ENCODE measurements around the gene MYEOV. TPM values are rescaled to one million over a fixed set of nuclear protein-coding genes. Genes with fewer than 3 reads are reported as not detected.

MYEOV gene
- total RNA-seq = 1.2 and 2.5 TPM in 2 replicates

GRCh38 chr11:69293819-69294505 lies at the start of gene MYEOV:
Gene MYEOV (plus strand): TSS chr11:69294155. CDS start chr11:69295355, 1,200 bp downstream.

Other genes with a start within 250 kb of the MYEOV start
- gene TPCN2, start 245.2 kb upstream of the MYEOV start, total RNA-seq = 10.0 and 10.9 TPM in 2 replicates
- gene SMIM38, start 138.2 kb upstream of the MYEOV start, total RNA-seq = 0.13 and 0.44 TPM in 2 replicates
- not detected in 2 replicates for gene LINC01488, start 187.5 kb downstream of the MYEOV start, total RNA-seq